Fibroblast of the aortic adventitia (primary cell): ENCODE data around the gene CFDP1. TPM values are rescaled to one million over a fixed set of nuclear protein-coding genes. Genes with fewer than 3 reads are reported as not detected.

Source experiments
- DNase-seq: peaks from one replicate; pipeline ENCODE4 v3.0.0-alpha.2; 2010; ENCODE audit warnings: low read depth
- H3K4me3 ChIP-seq: 2 replicates; pipeline ENCODE4 v1.5.1; 2011; ENCODE audit warnings: low read depth, mild to moderate bottlenecking, control low read depth, low read length, moderate library complexity
- total RNA-seq: library from RNA; depleted of rRNA; stranded (reverse); fragments of >200 nt; gene quantifications from 2 replicates; pipeline ENCODE4 v1.2.3, GENCODE V29; 2012; ENCODE audit warnings: low replicate concordance
- TF ChIP-seq, protein P1 (sequence below): IDR thresholded peaks from 2 replicates; pipeline ENCODE4 v1.5.1; 2011; ENCODE audit warnings: mild to moderate bottlenecking, low read length, control low read depth, inconsistent platforms; ENCODE audit not compliant: insufficient read depth

The CFDP1 gene
- total RNA-seq, 1 donor = 47.0 TPM

DNA sequence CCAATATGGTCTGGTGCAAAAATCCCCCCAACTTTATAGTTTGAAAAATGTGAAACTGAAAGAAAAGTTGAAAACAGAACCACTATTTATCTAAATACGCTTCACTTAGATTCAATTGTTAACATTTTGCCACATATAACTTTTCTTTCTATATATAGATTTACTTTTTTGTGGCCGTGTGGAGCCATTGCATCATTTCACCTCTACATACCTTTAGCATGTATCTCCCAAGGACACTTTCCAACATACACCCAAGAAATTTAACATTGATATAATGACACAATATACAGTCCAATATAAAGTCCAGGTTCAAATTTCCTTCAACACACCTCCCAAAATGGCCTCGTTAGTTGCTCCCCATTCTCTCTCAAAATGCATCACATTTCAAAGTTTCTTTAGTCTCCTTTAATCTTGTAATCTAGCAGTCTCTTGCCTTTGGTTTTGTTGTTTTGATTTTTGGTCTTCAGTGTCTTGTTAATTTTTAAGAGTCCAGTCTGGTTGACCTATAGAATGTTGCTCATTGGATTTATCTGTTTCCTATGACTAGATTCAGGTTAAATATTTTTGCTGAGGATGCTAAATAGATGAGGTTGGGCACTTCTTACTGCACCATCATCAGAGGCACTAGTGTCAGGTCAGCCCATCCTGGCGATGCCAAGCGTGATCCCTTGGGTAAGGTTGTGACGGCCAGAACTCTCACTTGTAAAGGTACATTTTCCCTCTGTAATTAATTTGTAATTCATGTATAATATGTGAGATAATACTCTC lies 117.6 kb downstream of the CFDP1 start:
- DNase-seq = no peak
- H3K4me3 ChIP-seq = no peak overlapping the region
- TF ChIP-seq, protein P1, sequence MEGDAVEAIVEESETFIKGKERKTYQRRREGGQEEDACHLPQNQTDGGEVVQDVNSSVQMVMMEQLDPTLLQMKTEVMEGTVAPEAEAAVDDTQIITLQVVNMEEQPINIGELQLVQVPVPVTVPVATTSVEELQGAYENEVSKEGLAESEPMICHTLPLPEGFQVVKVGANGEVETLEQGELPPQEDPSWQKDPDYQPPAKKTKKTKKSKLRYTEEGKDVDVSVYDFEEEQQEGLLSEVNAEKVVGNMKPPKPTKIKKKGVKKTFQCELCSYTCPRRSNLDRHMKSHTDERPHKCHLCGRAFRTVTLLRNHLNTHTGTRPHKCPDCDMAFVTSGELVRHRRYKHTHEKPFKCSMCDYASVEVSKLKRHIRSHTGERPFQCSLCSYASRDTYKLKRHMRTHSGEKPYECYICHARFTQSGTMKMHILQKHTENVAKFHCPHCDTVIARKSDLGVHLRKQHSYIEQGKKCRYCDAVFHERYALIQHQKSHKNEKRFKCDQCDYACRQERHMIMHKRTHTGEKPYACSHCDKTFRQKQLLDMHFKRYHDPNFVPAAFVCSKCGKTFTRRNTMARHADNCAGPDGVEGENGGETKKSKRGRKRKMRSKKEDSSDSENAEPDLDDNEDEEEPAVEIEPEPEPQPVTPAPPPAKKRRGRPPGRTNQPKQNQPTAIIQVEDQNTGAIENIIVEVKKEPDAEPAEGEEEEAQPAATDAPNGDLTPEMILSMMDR = no peak

DNA sequence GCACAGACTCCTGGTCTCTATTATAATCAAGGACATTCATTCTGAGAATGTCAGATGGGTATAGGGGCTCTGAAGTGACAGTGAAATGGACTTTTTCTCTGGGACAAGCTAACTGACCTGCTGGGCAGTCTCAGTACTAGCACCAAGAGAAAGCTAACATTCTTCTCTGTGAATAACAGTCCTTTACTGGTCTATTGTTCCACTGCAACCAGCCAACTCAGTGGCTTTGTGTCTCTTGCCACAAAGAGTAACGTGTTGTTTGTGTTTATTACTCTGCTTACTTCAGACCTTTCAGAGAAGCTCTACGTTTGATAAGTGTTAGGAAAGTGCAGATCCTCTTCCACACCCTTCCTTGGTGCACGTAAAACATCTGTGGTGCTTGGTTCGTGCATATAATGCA lies 120.4 kb downstream of the CFDP1 start:
- no peak for DNase-seq
- TF ChIP-seq, protein P1 = no peak
- no peak overlapping the region for H3K4me3 ChIP-seq

DNA sequence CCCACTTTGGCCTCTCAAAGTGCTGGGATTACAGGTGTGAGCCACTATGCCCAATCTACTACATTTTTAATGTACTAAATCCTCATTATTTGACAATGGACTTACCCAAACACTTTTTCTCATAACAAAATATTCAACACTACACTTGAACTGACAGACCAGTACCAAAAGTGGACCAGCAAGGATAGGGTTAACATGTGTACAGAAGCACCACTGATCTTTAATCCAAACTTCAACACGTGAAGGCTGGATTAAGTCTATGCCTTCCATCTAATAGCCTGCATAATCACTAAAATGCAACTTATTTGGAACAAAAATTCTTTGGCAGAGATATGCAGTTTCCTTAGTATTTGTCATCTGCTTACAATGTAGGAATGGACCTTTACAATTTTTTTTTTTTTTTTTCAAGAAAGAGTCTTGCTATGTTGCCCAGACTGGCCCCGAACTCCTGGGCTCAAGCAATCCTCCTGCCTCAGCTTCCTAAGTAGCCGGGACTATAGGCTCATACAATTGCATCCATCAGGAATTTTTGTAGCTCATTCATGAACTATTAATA lies 121.8 kb downstream of the CFDP1 start:
- peak; percentile 68 for DNase-seq
- H3K4me3 ChIP-seq = no peak overlapping the region
- TF ChIP-seq, protein P1 = no peak

DNA sequence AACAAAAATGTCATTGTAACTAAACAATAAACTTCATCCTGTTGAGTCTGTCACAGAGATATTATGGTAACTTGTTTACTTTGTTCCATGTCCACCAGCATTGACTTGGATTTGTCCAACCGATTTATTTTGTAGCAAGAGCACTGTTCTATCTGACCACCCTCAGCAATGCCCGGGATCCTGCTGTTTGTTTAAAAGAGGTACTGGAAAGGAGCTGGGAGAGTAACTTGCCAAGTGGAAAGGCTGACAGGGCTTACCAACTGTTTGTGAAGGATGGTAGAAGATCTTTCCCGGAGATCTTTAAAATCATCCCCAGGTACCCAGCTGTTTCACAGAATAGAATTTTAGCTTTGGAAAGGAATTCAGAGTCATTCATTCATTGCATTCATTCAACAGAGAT lies 122.8 kb downstream of the CFDP1 start:
- no peak for DNase-seq
- TF ChIP-seq, protein P1 = no peak
- no peak overlapping the region for H3K4me3 ChIP-seq

DNA sequence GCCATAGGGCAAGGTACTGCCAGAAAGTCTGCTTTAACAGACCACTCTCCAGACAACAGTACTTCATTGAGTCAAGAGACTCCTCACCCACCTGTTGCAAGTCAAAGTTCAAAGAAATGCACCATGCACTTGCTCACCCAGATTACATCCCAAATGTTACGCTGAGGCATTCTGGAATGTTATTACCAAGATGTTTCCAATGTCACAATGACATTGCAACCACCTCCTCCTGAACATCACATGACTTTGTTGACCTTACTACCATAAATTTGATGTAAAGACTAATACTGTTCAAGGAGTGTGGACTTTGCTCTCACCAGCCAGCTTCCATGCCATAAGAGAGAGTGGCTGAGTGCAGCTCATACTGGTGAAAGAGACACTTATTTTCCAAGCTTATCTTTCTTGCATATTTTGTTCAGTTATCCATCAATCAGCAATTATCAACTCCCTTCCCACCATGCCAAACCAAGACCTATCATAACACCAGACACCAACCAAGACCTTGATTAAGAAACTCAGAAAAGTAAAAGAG lies 123.3 kb downstream of the CFDP1 start:
- TF ChIP-seq, protein P1 = no peak
- DNase-seq = no peak
- H3K4me3 ChIP-seq = no peak overlapping the region

DNA sequence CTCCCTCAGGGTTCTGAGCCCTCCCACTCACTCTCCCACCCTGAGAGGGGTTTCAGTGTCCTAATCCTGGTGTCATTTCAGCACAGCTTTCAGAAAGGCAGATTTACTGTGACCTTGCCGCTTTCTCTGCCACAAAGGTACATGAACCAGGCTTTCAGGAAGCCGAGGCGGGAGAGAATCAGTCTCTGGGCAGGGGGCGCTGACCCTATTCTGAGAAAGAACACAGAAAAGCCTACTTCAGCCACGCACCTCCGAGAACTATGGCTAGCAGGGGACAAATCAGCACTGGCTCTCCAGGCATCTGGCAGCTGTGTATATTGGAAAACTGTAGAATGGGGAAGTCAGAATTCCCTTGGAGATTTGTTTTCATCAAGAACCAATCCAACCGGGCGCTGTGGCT lies 124.1 kb downstream of the CFDP1 start:
- DNase-seq = no peak
- H3K4me3 ChIP-seq = no peak overlapping the region
- TF ChIP-seq, protein P1 = no peak
